OCI-LY1 (cell line): ENCODE measurements around the gene PIR.

Source experiments
- EZH2 ChIP-seq: fragments of 200-600 bp; sonication (generic), shearing (Covaris generic); IDR thresholded peaks from 2 replicates; pipeline ENCODE4 v1.8.0; 2017; ENCODE audit warnings: borderline replicate concordance, mixed run types, mild to moderate bottlenecking, antibody characterized with exemption, low read length, moderate library complexity, mixed read lengths
- TF ChIP-seq, protein P1 (sequence below): fragments of 200-600 bp; sonication (generic), shearing (Covaris generic); IDR thresholded peaks from 2 replicates; pipeline ENCODE4 v1.5.1; 2017; ENCODE audit warnings: mild to moderate bottlenecking, antibody characterized with exemption, low read length, moderate library complexity, mixed read lengths

DNA sequence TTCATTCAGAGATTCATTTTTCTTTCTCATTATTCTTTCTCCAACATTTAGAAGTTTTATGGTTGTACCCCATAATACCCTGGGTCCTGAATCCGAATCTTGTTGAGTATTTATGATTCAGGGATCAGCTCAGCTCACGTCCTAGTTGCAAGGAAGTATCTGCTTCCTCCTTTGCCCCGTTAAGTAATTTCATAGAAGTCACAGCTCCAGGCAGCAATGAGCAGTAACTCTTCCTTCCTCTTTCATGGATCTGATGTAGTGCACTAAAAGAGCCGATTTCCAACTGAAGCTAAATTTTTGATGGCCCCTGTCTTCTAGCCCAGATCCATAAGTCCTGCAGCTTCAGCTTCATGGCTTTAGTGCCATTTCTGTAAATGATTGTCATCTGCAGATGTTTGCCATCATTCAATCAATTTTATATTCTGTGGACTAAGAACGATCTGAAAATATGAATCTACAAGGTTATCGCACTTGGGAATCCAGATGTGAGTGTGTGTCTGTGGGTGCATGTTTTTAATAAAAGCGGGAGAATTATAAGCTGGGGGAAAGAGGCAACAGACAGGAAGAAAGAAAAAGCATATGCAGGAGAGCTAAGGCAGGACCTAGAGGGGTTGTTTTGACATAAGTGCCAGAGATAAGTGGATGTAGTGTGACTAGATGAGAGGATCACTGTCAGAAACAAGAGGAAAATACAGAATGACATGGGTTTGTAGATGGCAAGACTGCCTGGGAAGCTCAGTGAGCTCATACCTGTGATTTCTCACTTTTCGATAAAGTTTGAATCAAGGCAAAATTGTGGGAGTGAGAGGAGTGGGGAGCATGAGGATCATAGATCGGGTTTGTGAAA lies 126.4 kb downstream of the PIR start:
- TF ChIP-seq, protein P1, sequence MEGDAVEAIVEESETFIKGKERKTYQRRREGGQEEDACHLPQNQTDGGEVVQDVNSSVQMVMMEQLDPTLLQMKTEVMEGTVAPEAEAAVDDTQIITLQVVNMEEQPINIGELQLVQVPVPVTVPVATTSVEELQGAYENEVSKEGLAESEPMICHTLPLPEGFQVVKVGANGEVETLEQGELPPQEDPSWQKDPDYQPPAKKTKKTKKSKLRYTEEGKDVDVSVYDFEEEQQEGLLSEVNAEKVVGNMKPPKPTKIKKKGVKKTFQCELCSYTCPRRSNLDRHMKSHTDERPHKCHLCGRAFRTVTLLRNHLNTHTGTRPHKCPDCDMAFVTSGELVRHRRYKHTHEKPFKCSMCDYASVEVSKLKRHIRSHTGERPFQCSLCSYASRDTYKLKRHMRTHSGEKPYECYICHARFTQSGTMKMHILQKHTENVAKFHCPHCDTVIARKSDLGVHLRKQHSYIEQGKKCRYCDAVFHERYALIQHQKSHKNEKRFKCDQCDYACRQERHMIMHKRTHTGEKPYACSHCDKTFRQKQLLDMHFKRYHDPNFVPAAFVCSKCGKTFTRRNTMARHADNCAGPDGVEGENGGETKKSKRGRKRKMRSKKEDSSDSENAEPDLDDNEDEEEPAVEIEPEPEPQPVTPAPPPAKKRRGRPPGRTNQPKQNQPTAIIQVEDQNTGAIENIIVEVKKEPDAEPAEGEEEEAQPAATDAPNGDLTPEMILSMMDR = no peak
- no peak for TF ChIP-seq EZH2
